ENCODE data around the gene FUT8.
"Not testable (repeated sequence)": the region's sequence is repeated elsewhere in the genome, so short reads cannot be mapped to it uniquely, and the experiment has no call there.

Gene FUT8

GRCh38 chr14:65686761-65687160 lies 274.2 kb downstream of the FUT8 start:
- in situ Hi-C loops (cut with HindIII; ENCODE audit: low sequenced_read_pairs) = no loop called here

GRCh38 chr14:65689070-65689469 lies 276.5 kb downstream of the FUT8 start:
- in situ Hi-C loops (cut with HindIII; ENCODE audit: low sequenced_read_pairs) = no loop called here

GRCh38 chr14:65692566-65692965 lies 280.0 kb downstream of the FUT8 start:
- in situ Hi-C loops (cut with HindIII; ENCODE audit: low sequenced_read_pairs) = not testable (repeated sequence)

GRCh38 chr14:65696801-65697200 lies 284.3 kb downstream of the FUT8 start:
- in situ Hi-C loops (cut with HindIII; ENCODE audit: low sequenced_read_pairs) = no loop called here

GRCh38 chr14:65703521-65703920 lies 291.0 kb downstream of the FUT8 start:
- in situ Hi-C loops (cut with HindIII; ENCODE audit: low sequenced_read_pairs) = no loop called here

GRCh38 chr14:65703996-65704395 lies 291.5 kb downstream of the FUT8 start:
- in situ Hi-C loops (cut with HindIII; ENCODE audit: low sequenced_read_pairs) = no loop called here

GRCh38 chr14:65704437-65704836 lies 291.9 kb downstream of the FUT8 start:
- in situ Hi-C loops (cut with HindIII; ENCODE audit: low sequenced_read_pairs) = no loop called here

GRCh38 chr14:65704850-65705249 lies 292.3 kb downstream of the FUT8 start:
- in situ Hi-C loops (cut with HindIII; ENCODE audit: low sequenced_read_pairs) = no loop called here

- in situ Hi-C loops (cut with HindIII; ENCODE audit: low sequenced_read_pairs) = no loop called here
Measured at GRCh38 chr14:65709576-65709975, 297.0 kb downstream of the FUT8 start.

GRCh38 chr14:65716813-65717212 lies 304.3 kb downstream of the FUT8 start:
- in situ Hi-C loops (cut with HindIII; ENCODE audit: low sequenced_read_pairs) = not testable (repeated sequence)

GRCh38 chr14:65717384-65717915 lies 304.9 kb downstream of the FUT8 start:
- in situ Hi-C loops (cut with HindIII; ENCODE audit: low sequenced_read_pairs) = not testable (repeated sequence)

GRCh38 chr14:65718629-65719028 lies 306.1 kb downstream of the FUT8 start:
- in situ Hi-C loops (cut with HindIII; ENCODE audit: low sequenced_read_pairs) = no loop called here

GRCh38 chr14:65720171-65720570 lies 307.6 kb downstream of the FUT8 start:
- in situ Hi-C loops (cut with HindIII; ENCODE audit: low sequenced_read_pairs) = no loop called here

- in situ Hi-C loops (cut with HindIII; ENCODE audit: low sequenced_read_pairs) = no loop called here
Measured at GRCh38 chr14:65720743-65721142, 308.2 kb downstream of the FUT8 start.

GRCh38 chr14:65723348-65723747 lies 310.8 kb downstream of the FUT8 start:
- in situ Hi-C loops (cut with HindIII; ENCODE audit: low sequenced_read_pairs) = no loop called here

GRCh38 chr14:65728604-65729003 lies 316.1 kb downstream of the FUT8 start:
- in situ Hi-C loops (cut with HindIII; ENCODE audit: low sequenced_read_pairs) = no loop called here

GRCh38 chr14:65729566-65729965 lies 317.0 kb downstream of the FUT8 start:
- in situ Hi-C loops (cut with HindIII; ENCODE audit: low sequenced_read_pairs) = no loop called here

- in situ Hi-C loops (cut with HindIII; ENCODE audit: low sequenced_read_pairs) = no loop called here
Measured at GRCh38 chr14:65731933-65732506, 319.5 kb downstream of the FUT8 start.

GRCh38 chr14:65738339-65738738 lies 325.8 kb downstream of the FUT8 start:
- in situ Hi-C loops (cut with HindIII; ENCODE audit: low sequenced_read_pairs) = no loop called here

- in situ Hi-C loops (cut with HindIII; ENCODE audit: low sequenced_read_pairs) = no loop called here
Measured at GRCh38 chr14:65745396-65746190, 333.1 kb downstream of the FUT8 start.

- in situ Hi-C loops (cut with HindIII; ENCODE audit: low sequenced_read_pairs) = no loop called here
Measured at GRCh38 chr14:65748796-65749195, 336.3 kb downstream of the FUT8 start.

- in situ Hi-C loops (cut with HindIII; ENCODE audit: low sequenced_read_pairs) = no loop called here
Measured at GRCh38 chr14:65749287-65749686, 336.8 kb downstream of the FUT8 start.
